HepG2 (cell line): ENCODE results near the gene SEPTIN5.

Experiments used
- RAD21 ChIP-seq: fragments of 450-650 bp; formaldehyde crosslinking; IDR thresholded peaks from 2 replicates; pipeline ENCODE4 v1.5.0; 2020; ENCODE audit warnings: mild to moderate bottlenecking
- SMAD3 ChIP-seq: sonication (generic); formaldehyde crosslinking; IDR thresholded peaks from 2 replicates; pipeline ENCODE4 v1.4.0; 2020; ENCODE audit warnings: missing genetic modification reagents

- TF ChIP-seq RAD21 (CRISPR knock-in tag) (no peak), SMAD3 (CRISPR knock-in tag) (no peak)
These were observed 43.9 kb downstream of the SEPTIN5 start for GRCh38 chr22:19757985-19758895.
